Mammary epithelial cell (primary cell): ENCODE results near the gene CDH24.

ENCODE experiments used
- EZH2 ChIP-seq: IDR thresholded peaks from 2 replicates; pipeline ENCODE4 v1.6.1; 2012; ENCODE audit warnings: low read length, inconsistent platforms, borderline replicate concordance
- TF ChIP-seq, protein P1 (sequence below), 2 donors: IDR thresholded peaks in 1 of 2; conservative IDR thresholded peaks in 1 of 2; 2 replicates each; pipeline ENCODE4 v1.5.1; 2011 to 2012; ENCODE audit warnings: inconsistent platforms in 2 of 2, low read length in 2 of 2, mild to moderate bottlenecking in 2 of 2, control low read depth in 1 of 2, low read depth in 1 of 2; ENCODE audit not compliant: insufficient read depth in 1 of 2; ENCODE audit errors: extremely low read depth in 1 of 2

DNA sequence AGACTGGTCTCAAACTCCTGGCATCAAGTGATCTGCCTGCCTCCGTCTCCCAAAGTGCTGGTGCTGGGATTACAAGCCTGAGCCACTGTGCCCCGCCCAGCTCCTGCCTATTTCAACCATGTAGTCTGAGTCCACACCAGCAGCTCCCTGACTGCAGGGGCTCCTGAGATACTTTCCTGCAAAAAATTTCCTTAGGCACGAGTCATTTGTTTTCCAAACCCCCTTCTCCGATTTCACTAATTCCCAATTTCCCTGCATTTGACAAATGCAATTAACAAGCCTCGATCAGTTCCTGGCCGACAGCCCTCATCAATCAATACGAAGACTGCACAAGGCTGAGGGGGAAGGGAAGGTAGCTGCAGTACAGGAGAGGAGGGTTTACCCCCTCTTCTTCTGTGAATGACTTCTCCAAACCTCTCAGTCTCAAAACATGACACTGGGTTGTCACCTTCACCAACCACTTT, 32.7 kb downstream of the CDH24 start:
- TF ChIP-seq, protein P1, sequence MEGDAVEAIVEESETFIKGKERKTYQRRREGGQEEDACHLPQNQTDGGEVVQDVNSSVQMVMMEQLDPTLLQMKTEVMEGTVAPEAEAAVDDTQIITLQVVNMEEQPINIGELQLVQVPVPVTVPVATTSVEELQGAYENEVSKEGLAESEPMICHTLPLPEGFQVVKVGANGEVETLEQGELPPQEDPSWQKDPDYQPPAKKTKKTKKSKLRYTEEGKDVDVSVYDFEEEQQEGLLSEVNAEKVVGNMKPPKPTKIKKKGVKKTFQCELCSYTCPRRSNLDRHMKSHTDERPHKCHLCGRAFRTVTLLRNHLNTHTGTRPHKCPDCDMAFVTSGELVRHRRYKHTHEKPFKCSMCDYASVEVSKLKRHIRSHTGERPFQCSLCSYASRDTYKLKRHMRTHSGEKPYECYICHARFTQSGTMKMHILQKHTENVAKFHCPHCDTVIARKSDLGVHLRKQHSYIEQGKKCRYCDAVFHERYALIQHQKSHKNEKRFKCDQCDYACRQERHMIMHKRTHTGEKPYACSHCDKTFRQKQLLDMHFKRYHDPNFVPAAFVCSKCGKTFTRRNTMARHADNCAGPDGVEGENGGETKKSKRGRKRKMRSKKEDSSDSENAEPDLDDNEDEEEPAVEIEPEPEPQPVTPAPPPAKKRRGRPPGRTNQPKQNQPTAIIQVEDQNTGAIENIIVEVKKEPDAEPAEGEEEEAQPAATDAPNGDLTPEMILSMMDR (conservative IDR thresholded peaks at IDR 0.05 in 1 of 2, IDR thresholded peaks at IDR 0.05 in 1 of 2; ENCODE audit: extremely low read depth in 1 of 2, insufficient read depth in 1 of 2, low read depth in 1 of 2, low read length in 2 of 2), result no peak
- TF ChIP-seq EZH2, result no peak
